ENCODE results near the gene PRKG2. TPM values are rescaled to one million over a fixed set of nuclear protein-coding genes. Genes with fewer than 3 reads are reported as not detected.

Gene PRKG2
- total RNA-seq, 1 experiment from 2014 or later, result 1.9 TPM

DNA sequence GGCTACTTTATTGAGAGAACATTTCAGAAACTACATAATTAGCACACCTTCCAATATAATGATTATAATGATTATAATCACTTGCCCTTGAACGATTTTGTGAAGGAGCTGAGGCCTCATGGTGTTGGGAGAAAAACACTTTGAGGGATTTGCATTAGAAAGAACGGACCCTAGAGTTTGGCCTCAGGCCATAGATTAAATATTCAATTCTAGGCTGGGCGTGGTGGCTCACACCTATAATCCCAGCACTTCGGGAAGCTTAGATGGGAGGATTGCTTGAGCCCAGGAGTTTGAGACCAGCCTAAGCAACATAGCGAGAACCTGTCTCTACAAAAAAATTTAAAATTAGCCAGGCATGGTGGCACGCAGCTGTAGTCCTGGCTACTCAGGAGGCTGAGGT, 12.9 kb upstream of the PRKG2 start:
- peak; percentile 40 for DNase-seq
- Histone ChIP-seq H2BK5ac (ENCODE audit: insufficient read length, low read length) (no peak overlapping the region), H3K18ac (ENCODE audit: insufficient read length, low read depth, low read length) (no peak overlapping the region), H3T11ph (ENCODE audit: low read length) (no peak overlapping the region), H4K20me1 (ENCODE audit: control insufficient read depth, insufficient read depth, insufficient read length) (no peaks in the 10 kb centered on the region), H3K9ac (ENCODE audit: extremely low read depth, insufficient read length, low read length) (no peak overlapping the region), H3K4me2 (ENCODE audit: insufficient read depth, insufficient read length, low read length) (no peak overlapping the region), H2AFZ (ENCODE audit: low read length) (no peak overlapping the region), H3K4me1 (ENCODE audit: insufficient read depth, low read length) (no peaks in the 10 kb centered on the region), H4K91ac (ENCODE audit: insufficient read length, low read depth, low read length) (no peak overlapping the region), H3K9me3 (ENCODE audit: control insufficient read depth, low read depth, low read length) (peaks cover 9% of the 10 kb centered on the region), H3K27ac (ENCODE audit: insufficient read length, low read depth, low read length) (no peak overlapping the region), H4K8ac (replicated peaks; ENCODE audit: insufficient read length, low read depth, low read length) (no peak overlapping the region), H3K27me3 (ENCODE audit: insufficient read depth, low read length) (no peaks in the 10 kb centered on the region), H3K56ac (ENCODE audit: insufficient read length, low read depth, low read length) (no peak overlapping the region), H3K14ac (ENCODE audit: insufficient read depth, low read length) (no peak overlapping the region), H2AK5ac (ENCODE audit: insufficient read length, low read length) (no peak overlapping the region), H2BK15ac (ENCODE audit: low read depth, low read length) (no peak overlapping the region), H3K4ac (ENCODE audit: low read depth, low read length) (no peak overlapping the region), H3K23me2 (ENCODE audit: insufficient read length, low read depth, low read length, poor library complexity, severe bottlenecking) (no peaks in the 10 kb centered on the region), H3K79me1 (ENCODE audit: insufficient read depth, low read depth, low read length, poor library complexity, severe bottlenecking) (no peaks in the 10 kb centered on the region), H4K5ac (ENCODE audit: insufficient read length, low read depth, low read length) (no peak overlapping the region), H2BK120ac (ENCODE audit: low read depth, low read length, poor library complexity, severe bottlenecking) (no peak overlapping the region), H2BK20ac (ENCODE audit: low read depth, low read length, poor library complexity, severe bottlenecking) (no peak overlapping the region), H2BK12ac (ENCODE audit: insufficient read length, low read depth, low read length) (no peak overlapping the region), H3K23ac (ENCODE audit: insufficient read length, low read depth, low read length) (no peak overlapping the region), H3K79me2 (ENCODE audit: insufficient read depth, low read length) (no peaks in the 10 kb centered on the region)
- no peak for TF ChIP-seq CTCF (conservative IDR thresholded peaks at IDR 0.05)
- H3K27ac Mint-ChIP-seq, result no peak overlapping the region
- H3K9me3 Mint-ChIP-seq, result peaks cover 22 to 25% of the 10 kb centered on the region in 2 experiments
- WGBS (ENCODE audit: extremely low coverage, insufficient read length, low lambda C conversion rate), result no CpG with 5 or more reads among the region's 6 CpGs
- no peaks in the 10 kb centered on the region; a peak in 1 of 4 replicates for H3K4me1 Mint-ChIP-seq
- peaks cover 21 to 25% (median 23%) of the 10 kb centered on the region in 3 experiments for H3K36me3 Mint-ChIP-seq (ENCODE audit: insufficient read depth in 1 of 3, low read depth in 3 of 3)
- peaks cover 2% of the 10 kb centered on the region for H3K27me3 Mint-ChIP-seq (ENCODE audit: low read depth)
- H3K4me3 Mint-ChIP-seq, result no peak overlapping the region

Data from H9 (cell line).